GM21825 (cell line): ENCODE results near the gene FRMD4A.

Source experiments
- ATAC-seq: cut with Tn5 transposase; IDR thresholded peaks from one replicate; pipeline ENCODE4 v1.9.1; 2021; ENCODE audit warnings: mild to moderate bottlenecking, moderate library complexity; ENCODE audit not compliant: unreplicated experiment

The FRMD4A gene

GRCh38 chr10:13597909-13598308, 732.8 kb downstream of the FRMD4A start:
- no peak for ATAC-seq

- no peak for ATAC-seq
Observed at GRCh38 chr10:13594641-13595040, 736.1 kb downstream of the FRMD4A start.
